Putamen (tissue), 1 donor: ENCODE measurements around the gene COQ4.
A peak's percentile ranks its signal among the peaks of the same experiment; 100 is the strongest.

Experiments used
- DNase-seq: peaks from one replicate; pipeline ENCODE4 v3.0.0-alpha.2; 2016; ENCODE audit warnings: low spot score

The COQ4 gene

DNA sequence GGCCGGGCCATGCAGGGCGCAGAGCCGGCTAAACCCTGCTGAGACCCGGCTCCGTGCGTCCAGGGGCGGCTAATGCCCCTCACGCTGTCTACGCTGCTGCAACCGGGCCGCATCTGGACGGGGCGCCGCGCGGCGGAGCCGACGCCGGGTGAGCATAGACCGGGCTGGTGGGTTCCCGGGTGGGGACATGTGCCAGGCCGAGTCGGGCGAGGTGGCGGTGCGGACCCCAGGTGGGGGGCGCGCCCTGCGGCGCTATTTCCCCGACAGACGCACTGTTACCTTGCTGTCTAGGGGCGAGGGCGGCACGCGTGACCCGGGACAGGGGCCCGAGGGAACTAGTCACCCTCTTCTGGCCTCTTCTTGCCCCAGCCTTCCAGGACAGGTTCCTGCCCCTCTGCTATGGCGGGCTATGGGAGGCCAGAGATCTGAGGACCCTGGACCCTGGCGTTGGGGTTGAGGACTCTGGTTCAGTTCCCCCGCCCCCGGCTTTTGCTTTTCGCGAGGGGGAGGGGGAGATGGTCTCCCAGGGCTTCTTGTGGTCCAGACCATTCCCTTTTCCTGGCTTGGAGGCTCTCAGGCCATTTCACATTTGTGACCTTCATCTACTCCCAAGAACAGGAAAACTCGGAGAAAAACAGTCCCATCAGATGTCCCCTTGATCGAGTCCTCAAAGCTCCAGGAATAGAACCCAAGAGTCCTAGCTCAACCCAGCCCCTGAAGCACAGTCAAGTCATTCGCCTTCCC lies 18.2 kb downstream of the COQ4 start:
- peak; percentile 6 for DNase-seq

GRCh38 chr9:128341435-128341849 lies 18.8 kb downstream of the COQ4 start:
- peak; percentile 34 for DNase-seq

- DNase-seq: no peak
These were observed 20.5 kb downstream of the COQ4 start for GRCh38 chr9:128342971-128343680.

DNA sequence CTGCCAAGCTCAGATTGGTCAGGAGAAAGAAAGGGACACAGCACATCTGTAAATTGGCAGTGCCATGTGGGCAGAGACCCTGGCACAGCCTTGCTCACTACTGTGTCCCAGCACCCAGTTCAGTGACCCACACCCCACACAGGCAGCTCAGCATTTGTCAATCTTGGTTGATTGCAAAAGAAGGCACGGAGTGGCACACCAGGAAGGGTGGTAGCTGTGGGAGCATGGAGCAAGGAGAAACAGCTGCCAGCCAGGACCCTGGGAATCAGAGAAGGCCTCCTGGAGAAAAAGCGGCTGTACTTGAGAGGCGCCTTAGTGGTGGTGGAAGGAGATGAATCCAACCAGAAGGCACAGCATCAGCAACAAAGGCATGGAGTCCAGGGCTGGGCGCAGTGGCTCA lies 21.2 kb downstream of the COQ4 start:
- no peak for DNase-seq

- no peak for DNase-seq
These were observed 22.4 kb downstream of the COQ4 start for GRCh38 chr9:128344931-128345605.

DNA sequence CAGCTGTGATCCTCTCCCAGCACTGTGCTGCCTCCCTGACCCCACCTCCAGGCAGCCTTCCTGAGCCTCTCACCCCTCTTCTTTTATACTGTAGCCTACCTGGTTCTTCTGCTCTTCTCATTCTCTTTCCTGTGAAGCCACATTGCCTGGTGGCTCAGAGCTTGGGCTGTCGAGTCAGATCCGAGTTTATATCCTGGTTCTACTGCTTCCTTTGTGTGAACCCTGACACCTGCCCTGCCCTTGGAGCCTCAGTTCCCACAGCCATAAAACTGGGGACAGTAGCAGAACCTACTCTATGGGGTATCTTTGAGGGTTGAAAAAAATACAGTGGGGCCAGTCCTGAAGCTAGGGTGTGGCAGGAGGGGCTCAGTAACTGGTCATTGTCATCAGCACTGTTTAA lies 26.5 kb downstream of the COQ4 start:
- no peak for DNase-seq

DNA sequence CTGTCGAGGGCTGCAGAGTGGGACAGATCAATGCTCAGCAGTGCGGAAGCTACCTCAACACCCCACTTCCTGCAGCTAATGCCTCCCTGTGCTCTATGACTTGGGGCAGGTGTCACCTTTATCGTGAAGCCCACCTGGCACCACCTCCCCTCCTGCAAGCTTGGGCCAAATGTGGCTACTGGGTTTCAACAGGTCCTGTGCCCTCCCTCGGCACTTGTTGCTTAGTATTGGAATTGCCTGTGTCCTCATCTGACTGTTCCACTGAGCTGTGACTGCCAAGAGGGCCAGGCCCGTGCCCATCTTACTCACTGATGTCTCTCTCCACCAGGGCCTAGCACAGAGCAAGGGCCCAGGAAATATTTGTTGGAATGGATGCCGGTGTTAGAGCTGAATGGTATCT lies 27.1 kb downstream of the COQ4 start:
- DNase-seq: no peak

DNA sequence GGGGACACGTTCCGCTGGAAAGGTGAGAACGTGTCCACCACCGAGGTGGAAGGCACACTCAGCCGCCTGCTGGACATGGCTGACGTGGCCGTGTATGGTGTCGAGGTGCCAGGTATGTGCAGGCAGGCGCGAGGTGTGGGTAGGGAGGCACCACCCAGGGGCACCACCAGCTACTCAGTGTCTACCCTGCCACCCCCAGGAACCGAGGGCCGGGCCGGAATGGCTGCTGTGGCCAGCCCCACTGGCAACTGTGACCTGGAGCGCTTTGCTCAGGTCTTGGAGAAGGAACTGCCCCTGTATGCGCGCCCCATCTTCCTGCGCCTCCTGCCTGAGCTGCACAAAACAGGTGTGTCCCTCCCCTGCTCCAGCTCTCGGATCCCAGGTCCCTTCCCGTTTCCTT lies 32.8 kb downstream of the COQ4 start:
- no peak for DNase-seq

GRCh38 chr9:128358090-128358489 lies 35.5 kb downstream of the COQ4 start:
- no peak for DNase-seq

DNA sequence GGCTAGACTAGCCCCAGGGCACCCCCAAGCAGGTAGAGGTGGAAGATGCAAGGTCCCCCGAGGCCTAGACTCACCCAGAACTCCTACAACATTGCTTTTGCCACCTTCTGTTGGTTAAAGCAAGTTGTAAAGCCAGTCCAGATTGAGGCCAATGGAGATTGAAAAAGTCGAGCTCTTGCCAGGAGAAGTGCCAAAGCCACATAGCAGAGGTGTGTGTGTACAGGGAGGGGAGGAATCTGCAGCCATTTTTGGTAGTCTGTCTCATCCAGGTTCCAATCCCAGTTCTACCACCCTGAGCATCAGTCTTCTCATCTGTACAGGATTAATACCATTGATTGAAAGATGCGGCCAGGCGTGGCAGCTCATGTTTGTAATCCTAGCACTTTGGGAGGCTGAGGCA lies 36.2 kb downstream of the COQ4 start:
- no peak for DNase-seq

- DNase-seq: no peak
These were observed 38.2 kb downstream of the COQ4 start for GRCh38 chr9:128360826-128361225.

DNA sequence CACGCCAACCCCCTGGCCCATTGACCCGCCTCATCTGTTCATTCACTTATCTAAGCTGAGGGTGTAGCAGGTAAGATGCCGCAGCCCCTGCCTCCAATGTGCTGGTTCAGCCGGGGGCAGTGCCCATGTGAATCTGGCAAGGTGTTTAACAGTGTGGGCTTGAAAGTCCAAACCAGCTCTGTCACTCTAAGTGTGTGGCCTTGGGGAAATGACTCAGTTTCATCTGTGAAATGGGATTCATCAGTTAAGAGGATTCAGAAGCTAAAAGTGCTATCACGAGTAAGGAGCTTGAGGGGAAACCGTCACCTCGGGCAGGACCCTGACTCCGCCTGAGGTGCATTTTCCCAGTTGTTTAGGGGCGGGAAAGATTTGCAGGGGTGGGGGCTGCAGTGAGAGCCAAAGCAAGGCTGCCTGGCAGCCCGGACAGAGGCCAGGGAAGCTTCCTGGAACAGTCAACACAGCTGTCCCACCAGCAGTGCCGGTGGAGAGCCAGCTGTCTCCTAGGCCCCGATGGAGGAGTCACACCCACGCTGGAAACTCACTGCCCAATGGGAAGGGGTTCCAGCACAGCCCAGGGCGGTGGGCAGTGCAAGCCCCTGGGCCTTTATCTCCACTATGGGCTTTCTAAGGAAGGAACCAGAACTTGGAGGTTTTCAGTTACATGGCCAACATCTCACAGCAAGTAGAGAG lies 38.8 kb downstream of the COQ4 start:
- no peak for DNase-seq

DNA sequence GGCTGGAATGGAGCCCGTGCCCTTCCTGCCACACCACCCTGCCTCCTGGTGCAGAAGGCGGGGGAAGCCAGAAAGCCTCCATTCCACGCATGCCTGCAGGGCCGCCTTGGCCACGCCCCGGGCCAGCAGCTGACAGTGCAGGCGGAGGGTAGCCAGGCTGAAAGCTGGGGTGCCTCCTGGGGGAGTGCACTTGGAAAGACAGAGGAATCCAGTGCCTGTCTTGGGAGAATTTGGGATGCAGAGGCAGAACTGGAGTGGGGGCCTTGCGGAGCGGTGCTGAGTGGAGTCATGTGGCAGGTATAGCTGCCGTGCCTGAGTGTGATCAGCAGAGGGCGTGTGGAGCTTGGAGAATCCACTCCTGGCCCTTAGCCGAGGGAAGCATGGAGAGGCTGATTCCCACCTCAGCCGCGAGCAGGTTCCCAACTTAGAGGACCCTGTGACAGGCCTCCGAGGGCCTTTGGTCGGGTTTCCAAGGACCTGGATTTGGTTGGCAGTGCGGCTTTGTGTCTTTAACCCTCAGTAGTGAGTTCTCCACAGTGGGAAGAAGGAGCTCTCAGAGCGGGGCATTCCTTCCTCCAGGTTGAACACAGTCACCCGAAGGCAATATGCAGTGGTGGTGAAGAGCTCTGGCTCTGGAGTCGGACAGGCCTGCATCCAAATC lies 39.5 kb downstream of the COQ4 start:
- peak; percentile 91 for DNase-seq

- DNase-seq: no peak
These were observed 40.1 kb downstream of the COQ4 start for GRCh38 chr9:128362774-128363173.

GRCh38 chr9:128365525-128365924 lies 42.9 kb downstream of the COQ4 start:
- DNase-seq: no peak

- DNase-seq: no peak
These were observed 46.5 kb downstream of the COQ4 start for GRCh38 chr9:128369024-128369706.

- DNase-seq: no peak
These were observed 47.7 kb downstream of the COQ4 start for GRCh38 chr9:128370367-128370751.

- DNase-seq: peak; percentile 99
These were observed 48.4 kb downstream of the COQ4 start, which contains the start of gene URM1 for GRCh38 chr9:128370752-128371629. Gene URM1, plus strand, starts transcription at chr9:128371374. Its CDS starts 7 bp downstream, at chr9:128371381.

DNA sequence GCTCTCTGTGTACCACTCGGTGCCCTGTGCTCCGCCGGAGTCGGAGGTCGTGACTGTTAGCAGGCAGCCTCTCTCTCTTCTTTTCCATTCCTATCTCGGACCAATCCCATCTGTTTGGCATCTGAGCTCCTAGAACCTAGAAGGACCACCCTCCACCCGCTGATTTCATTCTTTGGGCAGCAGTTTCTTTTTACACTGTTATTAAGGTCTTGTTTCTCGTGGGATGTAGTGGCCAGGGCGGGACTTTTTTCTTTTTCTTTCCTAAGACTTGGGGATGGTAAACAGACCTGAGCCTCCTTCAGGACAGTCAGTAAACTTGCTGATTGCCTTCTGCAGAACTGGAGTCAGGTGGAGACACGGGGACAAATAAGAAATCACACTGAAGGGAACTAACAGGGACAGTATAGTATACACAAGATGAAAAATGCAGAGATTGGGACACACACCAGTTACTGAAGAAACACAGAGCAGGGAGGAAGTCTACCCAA lies 49.0 kb downstream of the COQ4 start:
- DNase-seq: no peak

DNA sequence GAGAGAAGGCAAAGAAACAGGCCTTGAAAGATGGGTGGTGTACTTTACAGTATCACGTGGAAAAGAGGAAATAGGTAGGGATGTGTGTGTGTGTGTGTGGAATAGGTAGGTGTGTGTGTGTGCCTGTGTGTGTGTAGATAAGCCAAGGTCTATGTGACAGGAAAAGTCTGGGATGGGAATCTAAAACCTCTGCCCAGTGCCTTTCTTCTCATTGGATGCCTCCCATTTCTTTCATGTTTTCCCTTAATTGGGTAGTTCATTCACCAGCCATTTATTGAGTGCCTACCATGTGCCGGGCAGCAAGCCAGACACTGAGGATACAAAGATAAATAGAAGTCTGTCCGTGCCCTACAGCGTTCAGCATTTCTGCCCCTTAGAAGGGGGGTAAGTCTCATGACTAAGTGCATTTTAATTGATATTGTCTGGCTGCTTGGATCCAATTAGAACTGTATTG lies 49.6 kb downstream of the COQ4 start:
- peak; percentile 85 for DNase-seq
